ENCODE results near the gene SLC4A1. TPM values are rescaled to one million over a fixed set of nuclear protein-coding genes. Genes with fewer than 3 reads are reported as not detected.

Gene SLC4A1
- total RNA-seq, 1 donor from 2014 or later = not detected

DNA sequence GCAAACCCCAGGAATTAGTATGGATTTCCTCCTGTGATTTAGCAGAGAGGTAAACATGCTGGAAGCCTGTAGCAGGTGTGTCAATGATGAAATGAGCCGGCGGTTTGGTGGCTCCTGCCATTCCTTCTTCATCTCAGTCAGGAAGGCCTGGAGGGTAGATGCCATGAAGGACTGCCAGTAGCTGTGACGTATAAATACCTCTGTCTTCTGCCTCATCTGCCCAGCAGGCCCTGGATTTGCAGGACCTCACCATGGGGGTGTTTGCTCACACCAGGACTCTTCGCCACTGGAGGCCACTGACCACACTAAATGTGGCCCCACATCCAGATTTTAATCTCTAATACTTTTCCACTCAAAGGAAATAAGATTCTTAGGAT is 16.1 kb upstream of the SLC4A1 start:
- intact Hi-C loops (cut with micrococcal nuclease) = no loop called here

DNA sequence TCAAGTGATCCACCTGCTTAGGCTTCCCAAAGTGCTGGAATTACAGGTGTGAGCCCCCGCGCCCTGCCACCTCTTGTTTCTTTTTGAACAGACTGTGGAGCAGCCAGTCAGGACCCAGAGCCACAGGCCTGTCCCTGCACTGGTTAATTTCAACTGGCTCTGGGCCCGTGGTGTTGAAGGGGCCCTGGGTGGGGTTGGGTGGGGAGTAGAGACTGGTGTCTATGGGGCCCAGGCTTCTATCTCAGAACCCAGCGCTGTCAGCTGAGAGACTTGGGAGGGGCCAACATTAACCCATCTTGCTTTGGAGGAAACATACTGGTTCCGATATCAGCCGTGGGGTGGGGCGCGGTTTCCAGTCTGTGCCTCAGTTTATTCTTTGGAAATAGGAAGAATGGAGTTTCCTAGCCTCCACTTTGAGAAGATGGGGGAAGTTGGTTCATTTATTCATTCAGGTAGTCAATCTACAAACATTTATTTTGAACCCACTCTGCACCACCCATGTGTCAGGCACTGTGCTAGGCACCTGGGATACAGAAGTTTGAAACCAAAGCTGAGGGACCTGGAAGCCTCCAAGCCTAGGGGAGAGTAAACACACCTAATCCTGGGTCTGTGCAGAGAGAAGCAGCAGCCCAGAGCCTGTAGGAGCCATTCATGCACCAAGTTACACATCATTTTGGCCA is 15.5 kb upstream of the SLC4A1 start:
- intact Hi-C loops (cut with micrococcal nuclease) = no loop called here

- intact Hi-C loops (cut with micrococcal nuclease) = no loop called here
Measured at GRCh38 chr17:44282264-44282663, 14.3 kb upstream of the SLC4A1 start.

DNA sequence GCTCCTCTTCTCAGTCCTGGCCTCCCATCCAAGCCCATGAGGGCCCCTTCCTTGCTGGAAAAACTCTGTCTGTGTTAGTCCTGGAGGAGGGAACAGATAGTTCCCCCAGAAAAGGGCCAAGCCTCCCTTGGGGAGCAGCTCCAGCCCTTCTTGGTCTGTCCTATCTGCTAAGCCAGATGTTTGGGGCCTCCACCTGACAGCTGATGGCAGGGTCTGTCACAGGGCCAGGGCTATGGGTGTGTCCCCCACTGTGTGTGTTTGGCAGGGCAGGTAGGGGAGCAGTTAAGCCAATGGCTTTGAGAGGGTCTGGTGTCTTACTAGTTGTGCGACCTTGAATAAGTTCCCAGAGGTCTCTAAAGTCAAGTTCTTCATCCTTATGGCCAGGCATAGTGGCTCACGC is 13.6 kb upstream of the SLC4A1 start:
- intact Hi-C loops (cut with micrococcal nuclease) = no loop called here

DNA sequence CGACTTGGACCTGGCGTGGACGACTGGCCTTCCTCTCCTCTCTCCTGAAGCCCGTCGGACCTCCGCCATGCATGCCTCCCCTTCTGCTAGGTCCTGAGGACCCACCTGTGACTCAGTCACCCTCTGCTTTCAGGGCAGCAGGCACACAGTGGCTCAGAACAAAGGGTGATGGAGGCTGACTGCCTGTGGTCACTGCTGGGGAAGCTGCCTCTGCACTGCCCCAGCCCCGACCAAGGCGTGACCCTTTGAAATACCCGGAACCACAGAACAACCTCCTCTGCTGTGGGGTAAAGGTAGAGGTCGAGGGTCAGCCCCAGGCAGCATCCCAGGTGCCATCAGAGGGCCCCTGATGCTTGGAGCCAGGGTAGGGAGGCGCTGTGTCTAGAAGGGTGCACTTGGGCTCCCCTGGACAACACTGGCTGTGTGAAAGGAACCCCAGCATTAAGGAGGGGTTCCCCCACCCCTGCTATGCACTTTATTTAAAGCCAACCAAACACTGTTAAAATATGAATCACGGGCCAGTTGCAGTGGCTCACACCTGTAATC is 12.5 kb upstream of the SLC4A1 start:
- intact Hi-C loops (cut with micrococcal nuclease) = no loop called here

DNA sequence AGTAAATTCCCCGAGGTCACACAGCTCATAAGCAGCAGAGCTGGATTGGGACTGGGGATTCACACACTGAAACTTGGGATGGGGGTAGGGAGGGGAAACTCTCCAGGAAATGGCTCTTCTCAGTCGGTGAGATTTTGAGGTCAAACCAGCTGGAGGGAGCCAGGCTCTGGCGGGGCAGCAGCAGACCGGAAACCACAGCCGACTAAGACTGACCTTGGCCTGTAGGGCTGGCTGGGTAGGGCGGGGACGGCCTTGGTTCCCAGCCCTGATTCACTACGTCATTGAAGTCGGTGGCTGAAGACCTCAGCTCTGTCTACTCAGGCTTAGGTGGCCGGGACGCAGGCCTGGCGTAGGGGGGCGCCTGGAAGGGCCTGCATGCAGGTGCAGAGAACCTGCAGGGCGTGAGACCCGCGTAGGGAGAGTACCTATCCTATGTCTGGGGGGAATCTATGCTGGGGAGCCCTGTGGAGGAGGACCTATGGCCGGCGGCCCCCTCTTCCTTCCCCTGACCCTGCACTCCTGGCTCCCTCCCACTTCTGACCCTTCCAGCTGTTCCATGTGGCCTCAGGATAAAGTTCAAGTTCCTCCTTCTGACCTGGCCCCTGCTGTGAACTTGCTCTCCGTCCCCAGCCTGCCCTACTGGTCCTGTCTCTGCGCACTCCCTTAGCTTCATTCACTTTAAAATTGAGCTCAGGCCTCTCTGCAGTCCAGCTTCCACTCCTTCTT is 11.9 kb upstream of the SLC4A1 start:
- intact Hi-C loops (cut with micrococcal nuclease) = no loop called here

- intact Hi-C loops (cut with micrococcal nuclease) = no loop called here
Measured at GRCh38 chr17:44279346-44279665, 11.4 kb upstream of the SLC4A1 start.

GRCh38 chr17:44277976-44278375 is 10.0 kb upstream of the SLC4A1 start:
- intact Hi-C loops (cut with micrococcal nuclease) = no loop called here

DNA sequence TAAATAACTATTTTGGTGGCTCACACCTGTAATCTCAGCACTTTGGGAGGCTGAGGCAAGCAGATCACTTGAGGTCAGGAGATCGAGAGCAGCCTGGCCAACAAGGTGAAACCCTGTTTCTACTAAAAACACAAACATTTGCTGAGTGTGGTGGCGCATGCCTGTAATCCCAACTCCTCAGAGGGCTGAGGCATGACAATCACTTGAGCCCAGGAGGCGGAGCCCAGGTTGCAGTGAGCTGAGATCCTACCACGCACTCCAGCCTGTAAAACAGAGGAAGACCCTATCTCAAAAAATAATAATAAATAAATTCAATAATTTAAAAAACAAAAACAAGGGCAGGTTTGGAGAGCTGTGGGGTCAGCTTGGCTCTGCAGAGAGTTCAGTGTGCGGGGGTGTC is 5.7 kb upstream of the SLC4A1 start:
- intact Hi-C loops (cut with micrococcal nuclease) = no loop called here

GRCh38 chr17:44272954-44273353 is 5.0 kb upstream of the SLC4A1 start:
- intact Hi-C loops (cut with micrococcal nuclease) = no loop called here

DNA sequence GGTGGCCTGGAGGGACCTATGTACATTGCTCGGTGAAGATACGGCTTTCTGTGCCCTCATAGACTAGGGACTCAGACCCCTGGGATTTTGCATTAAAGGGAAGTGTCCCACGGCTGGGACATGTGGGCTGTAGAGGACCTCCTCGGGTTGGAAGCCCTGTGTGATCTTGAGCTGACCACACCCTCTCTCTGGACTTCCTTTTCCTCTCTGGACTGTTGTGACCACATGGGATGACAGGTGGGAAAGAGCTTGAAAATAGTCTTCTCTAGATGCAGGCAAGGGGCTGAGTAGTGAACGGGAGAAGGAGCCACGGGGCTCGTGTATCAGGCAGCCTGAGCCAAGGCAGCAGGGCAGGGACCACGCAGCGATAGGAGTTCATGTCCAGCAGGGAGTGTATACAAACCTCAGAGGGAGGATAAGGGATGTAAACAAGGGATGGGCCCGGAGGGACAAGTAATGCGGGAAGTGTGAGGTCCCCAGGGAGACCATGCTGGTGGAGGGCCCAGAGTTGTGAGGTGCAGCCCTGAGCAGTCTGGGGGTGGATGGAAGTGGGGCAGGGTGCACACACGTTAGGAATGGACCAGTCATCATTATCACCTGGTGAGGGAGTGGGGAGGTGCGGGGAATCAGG is 4.5 kb upstream of the SLC4A1 start:
- intact Hi-C loops (cut with micrococcal nuclease) = no loop called here

DNA sequence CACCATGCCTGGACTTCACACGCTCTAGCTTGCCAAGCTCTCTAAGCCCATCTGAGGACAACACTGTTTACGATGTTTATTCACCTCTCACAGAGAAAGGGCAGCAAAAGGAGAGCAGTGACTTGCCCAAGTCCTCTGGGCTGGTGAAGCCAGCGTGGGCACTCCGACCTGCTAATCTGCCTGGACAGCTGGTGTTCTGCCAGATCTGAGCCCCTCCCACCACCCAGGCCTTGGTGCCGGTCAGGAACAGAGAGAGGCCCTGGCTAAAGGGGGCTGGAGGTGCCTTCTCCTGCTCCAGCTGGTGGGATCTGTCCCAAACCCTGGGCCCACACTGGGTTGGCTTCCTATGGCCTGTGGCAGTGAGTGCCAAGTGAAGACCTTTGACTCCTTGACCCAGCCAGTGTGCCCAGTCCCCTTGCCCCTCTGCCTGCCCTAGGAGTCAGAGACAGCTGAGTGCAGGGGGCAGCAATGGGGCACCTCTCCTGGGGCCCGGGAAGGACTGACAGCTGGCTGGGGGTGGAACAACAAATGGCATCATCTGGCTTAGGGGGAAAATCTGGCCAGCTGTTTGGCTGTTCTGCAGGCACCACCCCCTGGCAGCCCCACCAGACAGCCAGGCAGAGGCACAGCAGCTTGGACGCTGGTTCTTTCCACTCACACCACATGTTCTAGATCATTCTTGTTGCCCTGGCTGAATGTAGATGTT is 1.8 kb upstream of the SLC4A1 start:
- intact Hi-C loops (cut with micrococcal nuclease) = no loop called here

GRCh38 chr17:44268709-44269534 is 987 bp upstream of the SLC4A1 start:
- intact Hi-C loops (cut with micrococcal nuclease) = no loop called here

DNA sequence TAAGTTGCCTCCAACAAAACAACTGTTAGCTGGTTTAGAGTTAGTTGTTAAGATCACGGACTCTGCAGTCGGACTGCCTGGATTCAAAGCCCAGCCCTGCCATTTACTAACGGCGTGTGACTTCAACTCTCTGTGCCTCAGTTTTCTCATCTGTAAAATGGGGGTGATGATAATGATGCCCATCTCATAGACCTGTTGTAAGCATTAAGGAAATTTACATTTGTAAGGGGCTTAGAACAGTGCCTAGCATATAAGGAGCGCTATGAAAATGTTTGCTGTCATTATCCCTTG is 825 bp downstream of the SLC4A1 start:
- intact Hi-C loops (cut with micrococcal nuclease) = no loop called here

- intact Hi-C loops (cut with micrococcal nuclease) = no loop called here
Measured at GRCh38 chr17:44266402-44267164, 1.4 kb downstream of the SLC4A1 start.

- intact Hi-C loops (cut with micrococcal nuclease) = no loop called here
Measured at GRCh38 chr17:44263345-44263902, 4.5 kb downstream of the SLC4A1 start.

- intact Hi-C loops (cut with micrococcal nuclease) = no loop called here
Measured at GRCh38 chr17:44262654-44263225, 5.2 kb downstream of the SLC4A1 start.

DNA sequence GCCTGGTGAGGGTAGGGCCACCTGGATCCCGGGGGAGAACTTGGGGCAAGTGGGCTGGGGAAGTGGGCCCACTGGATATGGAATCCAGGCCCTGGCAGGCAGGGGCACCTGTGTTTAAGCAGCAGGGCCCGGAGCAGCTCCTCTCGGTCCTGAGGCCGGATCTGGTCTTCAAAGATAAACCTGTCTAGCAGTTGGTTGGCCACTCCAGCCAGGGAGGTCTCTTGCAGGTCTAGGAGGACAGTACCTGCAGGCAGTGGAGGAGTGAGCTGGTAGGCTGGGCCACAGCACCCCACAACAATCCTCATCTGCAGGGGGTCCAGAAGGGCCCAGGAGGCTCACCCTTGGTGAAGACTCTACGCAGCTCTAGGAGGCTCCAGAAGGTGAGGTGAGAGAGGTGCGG is 7.6 kb downstream of the SLC4A1 start:
- intact Hi-C loops (cut with micrococcal nuclease) = no loop called here

DNA sequence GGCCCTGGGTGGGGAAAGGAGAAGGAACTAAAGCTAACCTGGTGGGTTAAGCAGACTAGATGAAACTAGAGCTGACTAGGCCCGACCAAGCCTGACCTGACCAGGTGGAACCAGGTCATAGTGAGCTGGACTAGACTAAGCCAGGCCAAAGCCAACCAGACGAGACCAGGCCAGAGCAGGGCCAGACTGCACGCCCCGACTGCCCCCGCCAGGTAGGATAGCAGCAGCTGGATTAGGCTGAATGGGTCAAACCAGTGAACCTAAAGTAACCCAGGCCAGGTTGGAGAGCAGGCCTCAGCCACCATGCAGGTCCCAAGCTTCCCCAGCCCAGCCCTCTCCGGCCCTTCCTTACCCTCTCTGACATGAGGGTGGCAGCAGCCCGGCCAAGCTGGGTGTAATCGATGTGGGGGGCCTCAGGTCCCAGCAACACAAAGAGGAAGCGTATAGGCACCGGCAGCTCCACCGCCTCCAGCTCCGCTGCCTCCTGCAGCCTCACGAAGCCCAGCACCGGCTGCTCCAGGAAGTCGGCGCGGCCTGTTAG is 9.1 kb downstream of the SLC4A1 start:
- intact Hi-C loops (cut with micrococcal nuclease) = no loop called here

Data from T-helper 2 cell treated with Interferon-gamma antibody and Interleukin-4, amounts not matched to agents 100 ng/mL and 5 ng/mL, for 36 hours (primary cell).